Upper lobe of left lung (tissue), 6 donors: Measurements from ENCODE around the gene NT5DC4. TPM values are rescaled to one million over a fixed set of nuclear protein-coding genes. Genes with fewer than 3 reads are reported as not detected.
A peak's percentile ranks its signal among the peaks of the same experiment; 100 is the strongest.
"Not testable (repeated sequence)": the region's sequence is repeated elsewhere in the genome, so short reads cannot be mapped to it uniquely, and the experiment has no call there.

Source experiments
- ATAC-seq, 2 donors: fragments of 200-7000 bp; cut with Tn5 transposase; one replicate each; pipeline ENCODE4 v1.9.1; 2022; ENCODE audit warnings: mild to moderate bottlenecking in 2 of 2, moderate library complexity in 2 of 2; ENCODE audit not compliant: low FRiP score in 2 of 2
- DNase-seq, 2 donors: peaks; one replicate each; pipeline ENCODE4 v3.0.0-alpha.2; 2019 to 2020
- H3K27ac ChIP-seq, 4 donors: fragments of 200-600 bp; sonication (generic); one replicate each; pipeline ENCODE4 v1.5.1; 2016 to 2019
- H3K27me3 ChIP-seq, 4 donors: fragments of 200-600 bp; sonication (generic); one replicate each; pipeline ENCODE4 v1.5.1; 2017 to 2019
- H3K36me3 ChIP-seq, 4 donors: fragments of 200-600 bp; sonication (generic); one replicate each; pipeline ENCODE4 v1.5.1; 2016 to 2019
- H3K4me1 ChIP-seq, 4 donors: fragments of 200-600 bp; sonication (generic); one replicate each; pipeline ENCODE4 v1.5.1; 2018 to 2019
- H3K4me3 ChIP-seq, 4 donors: fragments of 200-600 bp; sonication (generic); one replicate each; pipeline ENCODE4 v1.5.1; 2017 to 2019; ENCODE audit warnings: mild to moderate bottlenecking in 2 of 4, moderate library complexity in 1 of 4
- H3K9me3 ChIP-seq, 4 donors: fragments of 200-600 bp; sonication (generic); one replicate each; pipeline ENCODE4 v1.5.1; 2018 to 2019
- EP300 ChIP-seq, 4 donors: sonication (generic); formaldehyde crosslinking; IDR thresholded peaks; one replicate each; pipeline ENCODE4 v1.5.1; 2017; ENCODE audit warnings: antibody characterized with exemption in 4 of 4, control low read depth in 2 of 4
- POLR2A ChIP-seq, 4 donors: fragments of 450-650 bp; IDR thresholded peaks; one replicate each; pipeline ENCODE4 v1.5.1; 2016 to 2017; ENCODE audit warnings: antibody characterized with exemption in 4 of 4, mild to moderate bottlenecking in 2 of 4
- POLR2AphosphoS5 ChIP-seq, 2 donors: sonication (generic); formaldehyde crosslinking; IDR thresholded peaks; one replicate each; pipeline ENCODE4 v1.5.1; 2017; ENCODE audit warnings: antibody characterized with exemption in 2 of 2
- WGBS, 2 donors: methylation state at CpG; one replicate each; pipeline ENCODE4 v1.1.5; 2017 to 2018; 5-methylcytosine and 5-hydroxymethylcytosine counted together
- total RNA-seq, 6 donors: library from RNA; depleted of rRNA in 4 of 6; stranded (reverse); fragments of >200 nt in 4 of 6; gene quantifications; one replicate each; pipeline versions ENCODE4 v1.1.0 to v1.2.1, GENCODE V29; 2016 to 2021
- TF ChIP-seq, protein P1 (sequence below), 6 experiments: fragments of 450-650 bp in 4 of 6; fragments of 200-600 bp in 2 of 6; sonication (generic) in 2 of 6; IDR thresholded peaks; one replicate each; pipeline ENCODE4 v1.5.1; 2016 to 2019; ENCODE audit warnings: antibody characterized with exemption in 6 of 6
- donor health status: DM: no; HTN: no; CAD: no; lungs with moderate emphysema.
- donor health status: DM: no; HTN: yes; CAD: no; lungs with severe emphysema.

The NT5DC4 gene
- total RNA-seq, 6 donors from 2014 or later, result 0.55 to 5.2 (median 1.0) TPM; not detected in 2

DNA sequence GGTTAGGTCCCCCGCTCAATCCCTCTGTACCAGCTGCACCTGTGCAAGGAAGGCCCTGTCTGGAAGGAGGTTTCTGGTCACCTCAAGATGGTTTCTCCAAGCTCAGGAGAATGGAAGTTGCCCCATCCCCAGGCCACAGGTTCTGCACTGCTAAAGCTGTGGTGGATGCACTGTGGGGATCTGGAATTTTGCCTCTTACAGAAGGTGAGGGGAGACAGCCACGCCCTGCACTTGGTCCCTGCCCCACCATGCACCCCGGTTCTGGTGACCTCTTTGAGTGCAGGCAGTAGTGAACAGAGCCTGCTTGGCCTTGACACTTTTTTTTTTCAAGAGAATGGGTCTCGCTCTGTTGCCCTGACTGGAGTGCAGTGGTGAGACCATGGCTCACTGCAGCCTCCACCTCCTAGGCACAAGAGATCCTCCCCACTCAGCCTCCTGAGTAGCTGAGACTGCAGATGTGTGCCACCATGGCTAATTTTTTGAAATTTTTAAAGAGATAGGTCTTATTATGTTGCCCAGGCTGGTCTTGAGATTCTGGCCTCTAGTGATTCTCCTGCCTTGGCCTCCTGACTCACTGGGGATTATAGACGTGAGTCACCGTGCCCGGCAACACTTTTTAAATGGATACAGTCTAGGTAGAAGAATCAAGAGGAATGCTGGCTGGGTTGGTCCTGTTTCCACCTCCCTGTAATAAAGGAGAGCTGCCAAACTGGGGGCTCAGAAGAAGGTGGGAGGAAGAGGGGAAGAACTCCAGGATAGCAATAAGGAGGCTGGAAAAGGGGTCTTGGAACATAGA is 5.8 kb upstream of the NT5DC4 start:
- 96% methylated on average over 6 to 7 of the region's 7 CpGs for WGBS, 2 donors
- no peaks in the 10 kb centered on the region for H3K27me3 ChIP-seq
- no peak for TF ChIP-seq POLR2A (IDR thresholded peaks at IDR 0.05)
- TF ChIP-seq, protein P1, sequence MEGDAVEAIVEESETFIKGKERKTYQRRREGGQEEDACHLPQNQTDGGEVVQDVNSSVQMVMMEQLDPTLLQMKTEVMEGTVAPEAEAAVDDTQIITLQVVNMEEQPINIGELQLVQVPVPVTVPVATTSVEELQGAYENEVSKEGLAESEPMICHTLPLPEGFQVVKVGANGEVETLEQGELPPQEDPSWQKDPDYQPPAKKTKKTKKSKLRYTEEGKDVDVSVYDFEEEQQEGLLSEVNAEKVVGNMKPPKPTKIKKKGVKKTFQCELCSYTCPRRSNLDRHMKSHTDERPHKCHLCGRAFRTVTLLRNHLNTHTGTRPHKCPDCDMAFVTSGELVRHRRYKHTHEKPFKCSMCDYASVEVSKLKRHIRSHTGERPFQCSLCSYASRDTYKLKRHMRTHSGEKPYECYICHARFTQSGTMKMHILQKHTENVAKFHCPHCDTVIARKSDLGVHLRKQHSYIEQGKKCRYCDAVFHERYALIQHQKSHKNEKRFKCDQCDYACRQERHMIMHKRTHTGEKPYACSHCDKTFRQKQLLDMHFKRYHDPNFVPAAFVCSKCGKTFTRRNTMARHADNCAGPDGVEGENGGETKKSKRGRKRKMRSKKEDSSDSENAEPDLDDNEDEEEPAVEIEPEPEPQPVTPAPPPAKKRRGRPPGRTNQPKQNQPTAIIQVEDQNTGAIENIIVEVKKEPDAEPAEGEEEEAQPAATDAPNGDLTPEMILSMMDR (IDR thresholded peaks at IDR 0.05), result no peak
- no peak for TF ChIP-seq EP300 (IDR thresholded peaks at IDR 0.05)
- no peak for TF ChIP-seq POLR2AphosphoS5 (IDR thresholded peaks at IDR 0.05)
- ATAC-seq (no peak), DNase-seq (no peak)
- H3K9me3 ChIP-seq, result no peaks in the 10 kb centered on the region
- no peaks in the 10 kb centered on the region for H3K36me3 ChIP-seq
- no peak overlapping the region for H3K4me3 ChIP-seq
- no peaks in the 10 kb centered on the region for H3K4me1 ChIP-seq
- no peak overlapping the region for H3K27ac ChIP-seq

DNA sequence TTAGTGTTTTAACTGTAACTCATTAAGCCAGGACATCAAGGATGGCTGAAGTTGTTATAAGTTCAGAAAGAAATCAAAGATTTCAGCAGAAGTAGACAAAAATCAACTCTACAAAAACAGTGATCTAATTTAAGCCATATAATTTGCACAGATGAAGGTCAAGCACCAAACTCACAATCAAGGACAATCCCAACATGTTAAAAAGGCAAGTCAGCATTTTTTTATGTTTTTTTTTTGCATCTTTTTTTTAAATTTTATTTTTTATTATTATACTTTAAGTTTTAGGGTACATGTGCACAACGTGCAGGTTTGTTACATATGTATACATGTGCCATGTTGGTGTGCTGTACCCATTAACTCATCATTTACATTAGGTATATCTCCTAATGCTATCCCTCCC is 4.7 kb upstream of the NT5DC4 start:
- not testable (repeated sequence) for H3K27ac ChIP-seq, ATAC-seq, H3K4me1 ChIP-seq, H3K4me3 ChIP-seq, H3K27me3 ChIP-seq, DNase-seq, H3K36me3 ChIP-seq, H3K9me3 ChIP-seq
- 94 to 96% methylated on average over 1 of the region's 1 CpG for WGBS, 2 donors

DNA sequence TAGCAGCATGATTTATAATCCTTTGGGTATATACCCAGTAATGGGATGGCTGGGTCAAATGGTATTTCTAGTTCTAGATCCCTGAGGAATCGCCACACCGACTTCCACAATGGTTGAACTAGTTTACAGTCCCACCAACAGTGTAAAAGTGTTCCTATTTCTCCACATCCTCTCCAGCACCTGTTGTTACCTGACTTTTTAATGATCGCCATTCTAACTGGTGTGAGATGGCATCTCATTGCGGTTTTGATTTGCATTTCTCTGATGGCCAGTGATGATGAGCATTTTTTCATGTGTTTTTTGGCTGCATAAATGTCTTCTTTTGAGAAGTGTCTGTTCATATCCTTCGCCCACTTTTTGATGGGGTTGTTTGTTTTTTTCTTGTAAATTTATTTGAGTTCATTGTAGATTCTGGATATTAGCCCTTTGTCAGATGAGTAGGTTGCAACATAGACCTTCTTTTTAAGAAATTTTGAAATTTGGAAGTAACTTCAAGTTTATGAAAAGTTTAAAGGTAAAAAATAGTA is 3.9 kb upstream of the NT5DC4 start:
- H3K27ac ChIP-seq, H3K27me3 ChIP-seq, H3K36me3 ChIP-seq, H3K4me3 ChIP-seq, ATAC-seq, H3K4me1 ChIP-seq, H3K9me3 ChIP-seq, DNase-seq: not testable (repeated sequence)
- 91 to 96% methylated on average over 4 to 5 of the region's 5 CpGs for WGBS, 2 donors

DNA sequence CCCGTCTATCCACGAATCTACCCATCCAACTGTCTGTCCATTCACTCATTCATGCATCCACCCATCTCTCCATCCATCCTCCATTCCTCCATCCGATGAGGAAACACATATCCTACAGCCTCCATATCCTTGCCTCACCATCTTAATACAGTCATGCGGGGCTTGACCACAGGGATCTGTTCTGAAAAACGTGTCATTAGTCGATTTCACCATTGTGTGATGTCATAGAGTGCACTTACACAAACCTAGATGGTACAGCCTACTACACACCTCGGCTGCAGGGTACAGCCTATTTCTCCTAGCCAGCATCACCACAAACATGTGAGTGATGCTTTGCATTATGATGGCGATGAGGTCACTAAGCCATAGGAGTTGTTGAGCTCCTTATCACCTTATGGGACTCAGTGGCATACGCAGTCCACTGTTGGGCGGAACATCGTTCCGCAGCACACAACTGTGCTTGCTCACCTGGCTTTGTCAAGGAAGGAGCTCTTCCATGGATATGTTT is 1.9 kb upstream of the NT5DC4 start:
- no peak for ATAC-seq
- Histone ChIP-seq H3K4me1 (no peaks in the 10 kb centered on the region), H3K27me3 (no peaks in the 10 kb centered on the region), H3K4me3 (no peak overlapping the region), H3K9me3 (no peaks in the 10 kb centered on the region), H3K27ac (no peak overlapping the region), H3K36me3 (no peaks in the 10 kb centered on the region)
- TF ChIP-seq EP300 (IDR thresholded peaks at IDR 0.05), result no peak
- no peak for TF ChIP-seq POLR2AphosphoS5 (IDR thresholded peaks at IDR 0.05)
- no peak for TF ChIP-seq POLR2A (IDR thresholded peaks at IDR 0.05)
- TF ChIP-seq, protein P1 (IDR thresholded peaks at IDR 0.05), result no peak
- 73 to 80% methylated on average over 12 of the region's 12 CpGs for WGBS, 2 donors
- DNase-seq, result no peak

DNA sequence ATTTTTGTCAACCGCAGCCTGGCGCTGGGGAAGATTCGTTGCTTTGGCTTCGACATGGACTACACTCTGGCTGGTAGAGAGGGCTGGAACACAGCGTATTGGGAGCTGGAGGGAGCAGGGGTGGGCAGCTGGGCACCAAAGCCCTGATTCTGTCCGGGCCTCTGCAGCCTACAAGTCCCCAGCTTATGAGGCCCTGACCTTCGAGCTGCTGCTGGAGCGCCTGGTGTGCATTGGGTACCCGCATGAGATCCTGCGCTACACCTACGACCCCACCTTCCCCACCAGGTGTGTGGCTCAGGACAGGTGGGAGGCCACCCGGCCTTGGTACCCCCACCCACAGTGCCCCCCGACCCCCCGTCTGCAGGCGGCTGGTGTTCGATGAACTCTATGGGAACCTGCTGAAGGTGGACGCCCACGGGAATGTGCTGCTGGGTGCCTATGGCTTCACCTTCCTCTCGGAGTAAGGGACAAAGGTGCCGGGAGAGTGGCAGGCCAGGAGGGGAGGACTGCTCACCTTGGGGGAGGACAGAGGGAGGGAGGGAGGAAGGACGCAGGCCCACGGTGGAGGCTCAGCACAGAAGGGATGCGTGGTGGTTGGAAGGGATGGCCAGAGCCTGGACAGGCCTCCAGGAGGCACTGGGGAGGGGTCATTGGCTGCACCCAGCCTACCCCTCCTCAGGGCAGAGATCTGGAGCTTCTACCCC is 1.2 kb downstream of the NT5DC4 start:
- Histone ChIP-seq H3K27ac (no peak overlapping the region), H3K9me3 (no peaks in the 10 kb centered on the region), H3K4me1 (peaks cover 2 to 7% (median 5%) of the 10 kb centered on the region in 4 donors), H3K27me3 (no peaks in the 10 kb centered on the region), H3K36me3 (no peaks in the 10 kb centered on the region), H3K4me3 (no peak overlapping the region)
- 89 to 97% methylated on average over 15 to 21 of the region's 23 CpGs for WGBS, 2 donors
- ATAC-seq (no peak), DNase-seq (peak in 1 of 2 donors; percentile 67)
- TF ChIP-seq, protein P1 (IDR thresholded peaks at IDR 0.05), result no peak
- TF ChIP-seq POLR2A (IDR thresholded peaks at IDR 0.05), result no peak
- no peak for TF ChIP-seq POLR2AphosphoS5 (IDR thresholded peaks at IDR 0.05)
- no peak for TF ChIP-seq EP300 (IDR thresholded peaks at IDR 0.05)
